GM11168 (cell line): ENCODE measurements around the gene PTK7.

Experiments
- in situ Hi-C: fragments of 300-500 bp; cut with MboI; formaldehyde crosslinking; loops from one replicate; pipeline ENCODE4 v1.12.0; 2022; ENCODE audit warnings: low sequenced_read_pairs; ENCODE audit not compliant: unreplicated experiment

Gene PTK7

GRCh38 chr6:43193929-43194328 lies 117.8 kb downstream of the PTK7 start:
- in situ Hi-C loops, result no loop called here

GRCh38 chr6:43196337-43196736 lies 120.2 kb downstream of the PTK7 start:
- in situ Hi-C loops, result no loop called here

GRCh38 chr6:43199912-43200311 lies 123.8 kb downstream of the PTK7 start:
- in situ Hi-C loops, result no loop called here

GRCh38 chr6:43200541-43200940 lies 124.4 kb downstream of the PTK7 start:
- in situ Hi-C loops, result no loop called here

- in situ Hi-C loops, result no loop called here
Observed at GRCh38 chr6:43202451-43202850, 126.3 kb downstream of the PTK7 start.

- in situ Hi-C loops, result no loop called here
Observed at GRCh38 chr6:43203029-43203717, 127.1 kb downstream of the PTK7 start.

- in situ Hi-C loops, result no loop called here
Observed at GRCh38 chr6:43203718-43204095, 127.6 kb downstream of the PTK7 start.

GRCh38 chr6:43204271-43205105 lies 128.4 kb downstream of the PTK7 start:
- in situ Hi-C loops, result no loop called here

- in situ Hi-C loops, result no loop called here
Observed at GRCh38 chr6:43205849-43206248, 129.7 kb downstream of the PTK7 start.

- in situ Hi-C loops, result no loop called here
Observed at GRCh38 chr6:43207286-43207685, 131.2 kb downstream of the PTK7 start.
